H9 (cell line): ENCODE measurements around the gene NKX6-2. TPM values are rescaled to one million over a fixed set of nuclear protein-coding genes. Genes with fewer than 3 reads are reported as not detected.

Experiments used
- DNase-seq: peaks from one replicate; pipeline ENCODE4 v3.0.0-alpha.2; 2017
- H2AFZ ChIP-seq: one replicate; pipeline ENCODE4 v1.6.1; 2013; ENCODE audit warnings: mild to moderate bottlenecking, low read length, control low read depth, moderate library complexity
- H2AK5ac ChIP-seq: 2 replicates; pipeline ENCODE4 v1.6.1; 2013; ENCODE audit warnings: low read length, control low read depth, mixed read lengths; ENCODE audit not compliant: insufficient read length
- H2BK120ac ChIP-seq: one replicate; pipeline ENCODE4 v1.6.1; 2013; ENCODE audit warnings: low read depth, mild to moderate bottlenecking, low read length, control low read depth, inconsistent platforms; ENCODE audit not compliant: poor library complexity, severe bottlenecking
- H2BK12ac ChIP-seq: 2 replicates; pipeline ENCODE4 v1.6.1; 2013; ENCODE audit warnings: low read length, control low read depth, mixed read lengths, low read depth; ENCODE audit not compliant: insufficient read length
- H2BK15ac ChIP-seq: 2 replicates; pipeline ENCODE4 v1.6.1; 2013; ENCODE audit warnings: low read depth, low read length, control low read depth
- H2BK20ac ChIP-seq: one replicate; pipeline ENCODE4 v1.6.1; 2013; ENCODE audit warnings: low read depth, mild to moderate bottlenecking, low read length, control low read depth, inconsistent platforms; ENCODE audit not compliant: poor library complexity, severe bottlenecking
- H2BK5ac ChIP-seq: 2 replicates; pipeline ENCODE4 v1.6.1; 2013; ENCODE audit warnings: low read length, control low read depth, mixed read lengths; ENCODE audit not compliant: insufficient read length
- H3K14ac ChIP-seq: 2 replicates; pipeline ENCODE4 v1.6.1; 2013; ENCODE audit warnings: low read length, control low read depth; ENCODE audit not compliant: insufficient read depth
- H3K18ac ChIP-seq: 2 replicates; pipeline ENCODE4 v1.6.1; 2013; ENCODE audit warnings: low read depth, mild to moderate bottlenecking, mixed read lengths, low read length, control low read depth; ENCODE audit not compliant: insufficient read length
- H3K23ac ChIP-seq: 2 replicates; pipeline ENCODE4 v1.6.1; 2013; ENCODE audit warnings: low read length, control low read depth, mixed read lengths, low read depth; ENCODE audit not compliant: insufficient read length
- H3K23me2 ChIP-seq: 2 replicates; pipeline ENCODE4 v1.6.1; 2013; ENCODE audit warnings: low read depth, mild to moderate bottlenecking, mixed read lengths, low read length, control low read depth; ENCODE audit not compliant: insufficient read length, poor library complexity, severe bottlenecking
- H3K27ac ChIP-seq: 2 replicates; pipeline ENCODE4 v1.5.1; 2013; ENCODE audit warnings: low read length, control low read depth, mixed read lengths, low read depth; ENCODE audit not compliant: insufficient read length
- H3K27me3 ChIP-seq: 2 replicates; pipeline ENCODE4 v1.6.1; 2013; ENCODE audit warnings: low read length, control low read depth, inconsistent platforms; ENCODE audit not compliant: insufficient read depth
- H3K4ac ChIP-seq: 2 replicates; pipeline ENCODE4 v1.6.1; 2013; ENCODE audit warnings: low read depth, mild to moderate bottlenecking, control low read depth, inconsistent platforms, low read length, moderate library complexity
- H3K4me1 ChIP-seq: 2 replicates; pipeline ENCODE4 v1.6.1; 2013; ENCODE audit warnings: low read length, control low read depth, inconsistent platforms; ENCODE audit not compliant: insufficient read depth
- H3K4me2 ChIP-seq: 2 replicates; pipeline ENCODE4 v1.6.1; 2013; ENCODE audit warnings: low read length, control low read depth, mixed read lengths; ENCODE audit not compliant: insufficient read length, insufficient read depth
- H3K56ac ChIP-seq: 2 replicates; pipeline ENCODE4 v1.6.1; 2013; ENCODE audit warnings: low read depth, mild to moderate bottlenecking, mixed read lengths, low read length, control low read depth; ENCODE audit not compliant: insufficient read length
- H3K79me1 ChIP-seq: 2 replicates; pipeline ENCODE4 v1.6.1; 2013; ENCODE audit warnings: low read depth, mild to moderate bottlenecking, moderate library complexity, low read length, control low read depth, inconsistent platforms; ENCODE audit not compliant: insufficient read depth, poor library complexity, severe bottlenecking
- H3K79me2 ChIP-seq: 2 replicates; pipeline ENCODE4 v1.6.1; 2013; ENCODE audit warnings: low read length, control low read depth, inconsistent platforms; ENCODE audit not compliant: insufficient read depth
- H3K9ac ChIP-seq: 2 replicates; pipeline ENCODE4 v1.6.1; 2013; ENCODE audit warnings: low read length, control low read depth, mixed read lengths; ENCODE audit not compliant: insufficient read length; ENCODE audit errors: extremely low read depth
- H3K9me3 ChIP-seq: one replicate; pipeline ENCODE4 v1.6.1; 2013; ENCODE audit warnings: low read depth, low read length, inconsistent platforms; ENCODE audit not compliant: control insufficient read depth
- H3T11ph ChIP-seq: one replicate; pipeline ENCODE4 v1.6.1; 2013; ENCODE audit warnings: mild to moderate bottlenecking, low read length, control low read depth, inconsistent platforms
- H4K20me1 ChIP-seq: one replicate; pipeline ENCODE4 v1.6.1; 2013; ENCODE audit not compliant: control insufficient read depth, insufficient read length, insufficient read depth
- H4K5ac ChIP-seq: 2 replicates; pipeline ENCODE4 v1.6.1; 2013; ENCODE audit warnings: low read depth, mild to moderate bottlenecking, mixed read lengths, low read length, control low read depth; ENCODE audit not compliant: insufficient read length
- H4K8ac ChIP-seq: replicated peaks from 2 replicates; pipeline ENCODE4 v1.6.1; 2013; ENCODE audit warnings: low read length, control low read depth, mixed read lengths, low read depth; ENCODE audit not compliant: insufficient read length
- H4K91ac ChIP-seq: 2 replicates; pipeline ENCODE4 v1.6.1; 2013; ENCODE audit warnings: low read depth, mild to moderate bottlenecking, moderate library complexity, mixed read lengths, low read length, control low read depth; ENCODE audit not compliant: insufficient read length
- H3K27ac Mint-ChIP-seq, 3 experiments: 2 replicates in 2 of 3; 3 replicates in 1 of 3; pipeline ENCODE4 v1.8.0; 2020 to 2021; ENCODE audit warnings: mixed read lengths in 3 of 3, mild to moderate bottlenecking in 1 of 3, moderate library complexity in 1 of 3
- H3K27me3 Mint-ChIP-seq: 2 replicates; pipeline ENCODE4 v1.8.0; 2021; ENCODE audit warnings: low read depth, mild to moderate bottlenecking, moderate library complexity, mixed read lengths
- H3K36me3 Mint-ChIP-seq, 3 experiments: 2 replicates in 2 of 3; 3 replicates in 1 of 3; pipeline ENCODE4 v1.8.0; 2020 to 2021; ENCODE audit warnings: low read depth in 3 of 3, mixed read lengths in 3 of 3; ENCODE audit not compliant: insufficient read depth in 1 of 3
- H3K4me1 Mint-ChIP-seq, 2 experiments: 2 replicates each; pipeline ENCODE4 v1.8.0; 2020; ENCODE audit warnings: mixed read lengths in 2 of 2
- H3K4me3 Mint-ChIP-seq, 2 experiments: 2 replicates in 1 of 2; 3 replicates in 1 of 2; pipeline ENCODE4 v1.8.0; 2020 to 2021; ENCODE audit warnings: mild to moderate bottlenecking in 2 of 2, mixed read lengths in 2 of 2, moderate library complexity in 1 of 2
- H3K9me3 Mint-ChIP-seq, 2 experiments: 2 replicates in 1 of 2; 3 replicates in 1 of 2; pipeline ENCODE4 v1.8.0; 2020; ENCODE audit warnings: mild to moderate bottlenecking in 2 of 2, mixed read lengths in 2 of 2, moderate library complexity in 1 of 2
- WGBS: extraction: QIAGEN DNeasy Blood & Tissue Kit; methylation state at CpG from one replicate; pipeline ENCODE4 v1.1.7; 2013; ENCODE audit warnings: missing lambda C conversion rate, low lambda C conversion rate, mixed read lengths; ENCODE audit not compliant: insufficient read length; ENCODE audit errors: extremely low coverage; 5-methylcytosine and 5-hydroxymethylcytosine counted together
- total RNA-seq: library from RNA; stranded (reverse); gene quantifications from 2 replicates; pipeline ENCODE4 v1.2.1, GENCODE V29; 2021
- TF ChIP-seq, protein P1 (sequence below): fragments of 200-600 bp; sonication (generic); conservative IDR thresholded peaks from 3 replicates; pipeline ENCODE4 v1.8.0; 2021; ENCODE audit warnings: antibody characterized with exemption, mild to moderate bottlenecking

The NKX6-2 gene
- total RNA-seq, 1 experiment from 2014 or later: 0.13 TPM

DNA sequence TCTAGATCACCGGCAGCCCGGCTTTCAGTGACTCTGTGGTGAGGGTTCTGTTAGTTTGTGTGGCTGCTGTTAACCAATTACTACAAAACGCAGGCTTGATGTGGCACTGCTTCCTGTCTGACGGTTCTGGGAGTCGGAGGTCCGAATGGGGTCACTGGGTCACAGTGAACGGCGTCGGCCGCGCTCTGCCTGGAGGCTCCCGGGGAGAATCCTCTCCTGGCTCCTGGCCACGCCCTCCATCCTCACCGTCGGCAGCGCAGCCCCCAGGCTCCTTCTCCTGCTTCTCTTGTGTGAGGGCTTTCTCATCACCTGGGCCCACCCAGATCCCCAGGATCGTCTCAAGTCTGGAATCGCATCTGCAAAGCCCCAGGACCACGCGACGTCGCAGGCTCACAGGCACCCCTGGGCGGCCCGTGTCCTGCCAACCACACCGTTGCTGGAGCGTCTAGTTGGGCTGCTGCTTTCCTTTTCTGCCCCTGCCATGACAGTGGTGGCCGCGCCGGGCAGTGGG is 31.8 kb upstream of the NKX6-2 start:
- Histone ChIP-seq H3K79me1 (no peaks in the 10 kb centered on the region), H3K4me1 (no peaks in the 10 kb centered on the region), H4K91ac (no peak overlapping the region), H3K79me2 (no peaks in the 10 kb centered on the region), H3K23ac (no peak overlapping the region), H2AFZ (no peak overlapping the region), H4K20me1 (no peaks in the 10 kb centered on the region), H3K9ac (no peak overlapping the region), H3K23me2 (peaks cover under 1% of the 10 kb centered on the region), H2BK20ac (no peak overlapping the region), H2BK5ac (no peak overlapping the region), H3K4me2 (no peak overlapping the region), H3K56ac (no peak overlapping the region), H2BK12ac (no peak overlapping the region), H4K8ac (no peak overlapping the region), H3K9me3 (peaks cover 10% of the 10 kb centered on the region), H3K14ac (no peak overlapping the region), H3K18ac (no peak overlapping the region), H4K5ac (no peak overlapping the region), H3K27me3 (no peaks in the 10 kb centered on the region), H2BK120ac (no peak overlapping the region), H3K27ac (no peak overlapping the region), H2BK15ac (no peak overlapping the region), H3T11ph (no peak overlapping the region), H3K4ac (no peak overlapping the region), H2AK5ac (no peak overlapping the region)
- H3K27ac Mint-ChIP-seq: no peak overlapping the region
- H3K27me3 Mint-ChIP-seq: peaks cover 10% of the 10 kb centered on the region
- TF ChIP-seq, protein P1, sequence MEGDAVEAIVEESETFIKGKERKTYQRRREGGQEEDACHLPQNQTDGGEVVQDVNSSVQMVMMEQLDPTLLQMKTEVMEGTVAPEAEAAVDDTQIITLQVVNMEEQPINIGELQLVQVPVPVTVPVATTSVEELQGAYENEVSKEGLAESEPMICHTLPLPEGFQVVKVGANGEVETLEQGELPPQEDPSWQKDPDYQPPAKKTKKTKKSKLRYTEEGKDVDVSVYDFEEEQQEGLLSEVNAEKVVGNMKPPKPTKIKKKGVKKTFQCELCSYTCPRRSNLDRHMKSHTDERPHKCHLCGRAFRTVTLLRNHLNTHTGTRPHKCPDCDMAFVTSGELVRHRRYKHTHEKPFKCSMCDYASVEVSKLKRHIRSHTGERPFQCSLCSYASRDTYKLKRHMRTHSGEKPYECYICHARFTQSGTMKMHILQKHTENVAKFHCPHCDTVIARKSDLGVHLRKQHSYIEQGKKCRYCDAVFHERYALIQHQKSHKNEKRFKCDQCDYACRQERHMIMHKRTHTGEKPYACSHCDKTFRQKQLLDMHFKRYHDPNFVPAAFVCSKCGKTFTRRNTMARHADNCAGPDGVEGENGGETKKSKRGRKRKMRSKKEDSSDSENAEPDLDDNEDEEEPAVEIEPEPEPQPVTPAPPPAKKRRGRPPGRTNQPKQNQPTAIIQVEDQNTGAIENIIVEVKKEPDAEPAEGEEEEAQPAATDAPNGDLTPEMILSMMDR: no peak
- H3K4me3 Mint-ChIP-seq: no peak overlapping the region
- no CpG with 5 or more reads among the region's 29 CpGs for WGBS
- no peaks in the 10 kb centered on the region for H3K4me1 Mint-ChIP-seq
- peaks cover 2 to 4% (median 3%) of the 10 kb centered on the region in 3 experiments; a peak in 3 of 7 replicates for H3K36me3 Mint-ChIP-seq
- peak; percentile 16 for DNase-seq
- peaks cover 3 to 7% of the 10 kb centered on the region in 2 experiments for H3K9me3 Mint-ChIP-seq
